HepG2 (cell line): Measurements from ENCODE around the gene ZNF217. TPM values are rescaled to one million over a fixed set of nuclear protein-coding genes. Genes with fewer than 3 reads are reported as not detected.
A peak's percentile ranks its signal among the peaks of the same experiment; 100 is the strongest.

Source experiments
- AKAP8 ChIP-seq: sonication (generic); formaldehyde crosslinking; IDR thresholded peaks from 2 replicates; pipeline ENCODE4 v1.5.1; 2020; ENCODE audit warnings: mild to moderate bottlenecking, missing genetic modification reagents
- CHD4 ChIP-seq: fragments of 200-600 bp; sonication (generic); IDR thresholded peaks from 2 replicates; pipeline ENCODE4 v1.7.0; 2017; ENCODE audit warnings: mild to moderate bottlenecking, low read length, borderline replicate concordance
- CREB1 ChIP-seq, 2 experiments: fragments of 450-650 bp in 1 of 2; IDR thresholded peaks; 2 replicates each; pipeline ENCODE4 v1.6.1; 2016 to 2017; ENCODE audit warnings: control low read depth in 1 of 2, mild to moderate bottlenecking in 1 of 2, missing compliant biosample characterization in 1 of 2, missing genetic modification characterization in 1 of 2
- HNF4A ChIP-seq: sonication (generic); formaldehyde crosslinking; IDR thresholded peaks from 2 replicates; pipeline ENCODE4 v1.4.0; 2020; ENCODE audit warnings: missing genetic modification reagents
- KLF12 ChIP-seq: sonication (generic); formaldehyde crosslinking; IDR thresholded peaks from 2 replicates; pipeline ENCODE4 v1.4.0; 2020; ENCODE audit warnings: missing genetic modification reagents, borderline replicate concordance
- KLF16 ChIP-seq, 2 experiments: sonication (generic) in 1 of 2; formaldehyde crosslinking in 1 of 2; IDR thresholded peaks; 2 replicates each; pipeline versions ENCODE4 v1.6.1 to v1.8.0; 2016 to 2023; ENCODE audit warnings: missing genetic modification reagents in 2 of 2, missing compliant biosample characterization in 1 of 2
- MYNN ChIP-seq: sonication (generic); formaldehyde crosslinking; IDR thresholded peaks from 2 replicates; pipeline ENCODE4 v1.4.0; 2020; ENCODE audit warnings: mild to moderate bottlenecking, low read depth, missing genetic modification reagents
- NFIC ChIP-seq: IDR thresholded peaks from 2 replicates; pipeline ENCODE4 v1.6.1; 2012; ENCODE audit warnings: mild to moderate bottlenecking, low read length, inconsistent platforms
- PAF1 ChIP-seq: IDR thresholded peaks from 2 replicates; pipeline ENCODE4 v1.6.1; 2016; ENCODE audit warnings: missing genetic modification reagents, missing compliant biosample characterization
- PATZ1 ChIP-seq: sonication (generic); formaldehyde crosslinking; IDR thresholded peaks from 2 replicates; pipeline ENCODE4 v1.4.0; 2020; ENCODE audit warnings: missing genetic modification reagents
- POLR2A ChIP-seq, 2 experiments: IDR thresholded peaks; 2 replicates each; pipeline ENCODE4 v1.6.1; 2011; ENCODE audit warnings: low read depth in 2 of 2, low read length in 2 of 2, mild to moderate bottlenecking in 1 of 2, moderate library complexity in 1 of 2; ENCODE audit not compliant: insufficient read depth in 1 of 2
- RELA ChIP-seq: sonication (generic); formaldehyde crosslinking; IDR thresholded peaks from 2 replicates; pipeline ENCODE4 v1.4.0; 2020; ENCODE audit warnings: missing genetic modification reagents
- RFXANK ChIP-seq: IDR thresholded peaks from 2 replicates; pipeline ENCODE4 v1.6.1; 2016
- ZKSCAN1 ChIP-seq: fragments of 150-350 bp; IDR thresholded peaks from 2 replicates; pipeline ENCODE4 v1.6.1; 2014; ENCODE audit warnings: low read length
- ZNF451 ChIP-seq: sonication (generic); formaldehyde crosslinking; IDR thresholded peaks from 2 replicates; pipeline ENCODE4 v1.5.0; 2020; ENCODE audit warnings: mild to moderate bottlenecking, missing genetic modification reagents
- ZNF503 ChIP-seq: sonication (generic); formaldehyde crosslinking; IDR thresholded peaks from 2 replicates; pipeline ENCODE4 v1.4.0; 2020; ENCODE audit warnings: missing genetic modification reagents
- ZNF570 ChIP-seq: sonication (generic); formaldehyde crosslinking; IDR thresholded peaks from 2 replicates; pipeline ENCODE4 v1.4.0; 2020; ENCODE audit warnings: mild to moderate bottlenecking, missing genetic modification reagents, borderline replicate concordance
- ZNF710 ChIP-seq: sonication (generic); formaldehyde crosslinking; IDR thresholded peaks from 2 replicates; pipeline ENCODE4 v1.5.0; 2020; ENCODE audit warnings: mild to moderate bottlenecking, missing genetic modification reagents, borderline replicate concordance
- ZNF761 ChIP-seq: sonication (generic); formaldehyde crosslinking; conservative IDR thresholded peaks from 2 replicates; pipeline ENCODE4 v1.4.0; 2020; ENCODE audit warnings: mild to moderate bottlenecking, missing genetic modification reagents
- polyA plus RNA-seq, 8 experiments: library from polyadenylated mRNA; depleted of rRNA in 3 of 8; stranded (reverse) in 7 of 8; unstranded in 1 of 8; fragments of >200 nt; fragmentation: Illumina TruSeq in 4 of 8; extraction: Trizol in 4 of 8; gene quantifications; 2 replicates each; pipeline versions ENCODE4 v1.2.1 to v1.2.3, GENCODE V29; 2011 to 2016; ENCODE audit warnings: low read depth in 4 of 8, missing spikeins in 1 of 8, mixed read lengths in 1 of 8; ENCODE audit not compliant: insufficient read depth in 1 of 8
- total RNA-seq, 5 experiments: library from RNA; depleted of rRNA; stranded (reverse); fragments of >200 nt; fragmentation: Illumina TruSeq; extraction: Trizol; gene quantifications; 2 replicates each; pipeline ENCODE4 v1.2.3, GENCODE V29; 2016; ENCODE audit warnings: low read depth in 1 of 5
- TF ChIP-seq, protein P1 (sequence below): sonication (generic); formaldehyde crosslinking; conservative IDR thresholded peaks from 2 replicates; pipeline ENCODE4 v1.4.0; 2020; ENCODE audit warnings: missing genetic modification reagents
- TF ChIP-seq, protein P2 (sequence below): sonication (generic); formaldehyde crosslinking; IDR thresholded peaks from 2 replicates; pipeline ENCODE4 v1.5.0; 2020; ENCODE audit warnings: mild to moderate bottlenecking, missing genetic modification reagents

ZNF217 gene
- total and polyA plus RNA-seq, 2 of the 13 experiments (the other 11 are each of a cell fraction or from before 2014, with no cell fraction given) = 22.3 to 29.8 TPM

- TF ChIP-seq, protein P1, sequence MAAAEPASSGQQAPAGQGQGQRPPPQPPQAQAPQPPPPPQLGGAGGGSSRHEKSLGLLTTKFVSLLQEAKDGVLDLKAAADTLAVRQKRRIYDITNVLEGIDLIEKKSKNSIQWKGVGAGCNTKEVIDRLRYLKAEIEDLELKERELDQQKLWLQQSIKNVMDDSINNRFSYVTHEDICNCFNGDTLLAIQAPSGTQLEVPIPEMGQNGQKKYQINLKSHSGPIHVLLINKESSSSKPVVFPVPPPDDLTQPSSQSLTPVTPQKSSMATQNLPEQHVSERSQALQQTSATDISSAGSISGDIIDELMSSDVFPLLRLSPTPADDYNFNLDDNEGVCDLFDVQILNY (CRISPR knock-in tag) = no peak
- TF ChIP-seq KLF12 (CRISPR knock-in tag) = peak; percentile 34; the same call in 1 of the 2 replicates
- no peak for TF ChIP-seq PATZ1 (CRISPR knock-in tag)
- no peak for TF ChIP-seq CREB1 (IDR thresholded peaks at IDR 0.05)
- peak; percentile 54; the same call in 1 of the 2 replicates for TF ChIP-seq CREB1 (CRISPR knock-in tag; IDR thresholded peaks at IDR 0.05)
- peak; percentile 93 for TF ChIP-seq CHD4
- no peak for TF ChIP-seq KLF16 (CRISPR knock-in tag; IDR thresholded peaks at IDR 0.05)
- TF ChIP-seq RFXANK (CRISPR knock-in tag) = 0 out of 2 replicates have a peak, but pooled peaks have one; percentile 28
- peak in 1 of 2 experiments; percentile 37; a peak in 2 of 4 replicates for TF ChIP-seq POLR2A (IDR thresholded peaks at IDR 0.05; ENCODE audit: insufficient read depth in 1 of 2, low read depth in 2 of 2, low read length in 2 of 2)
- TF ChIP-seq ZNF761 = no peak
- TF ChIP-seq ZNF570 (CRISPR knock-in tag) = no peak
- no peak for TF ChIP-seq ZKSCAN1
- no peak for TF ChIP-seq RELA (CRISPR knock-in tag)
- TF ChIP-seq, protein P2, sequence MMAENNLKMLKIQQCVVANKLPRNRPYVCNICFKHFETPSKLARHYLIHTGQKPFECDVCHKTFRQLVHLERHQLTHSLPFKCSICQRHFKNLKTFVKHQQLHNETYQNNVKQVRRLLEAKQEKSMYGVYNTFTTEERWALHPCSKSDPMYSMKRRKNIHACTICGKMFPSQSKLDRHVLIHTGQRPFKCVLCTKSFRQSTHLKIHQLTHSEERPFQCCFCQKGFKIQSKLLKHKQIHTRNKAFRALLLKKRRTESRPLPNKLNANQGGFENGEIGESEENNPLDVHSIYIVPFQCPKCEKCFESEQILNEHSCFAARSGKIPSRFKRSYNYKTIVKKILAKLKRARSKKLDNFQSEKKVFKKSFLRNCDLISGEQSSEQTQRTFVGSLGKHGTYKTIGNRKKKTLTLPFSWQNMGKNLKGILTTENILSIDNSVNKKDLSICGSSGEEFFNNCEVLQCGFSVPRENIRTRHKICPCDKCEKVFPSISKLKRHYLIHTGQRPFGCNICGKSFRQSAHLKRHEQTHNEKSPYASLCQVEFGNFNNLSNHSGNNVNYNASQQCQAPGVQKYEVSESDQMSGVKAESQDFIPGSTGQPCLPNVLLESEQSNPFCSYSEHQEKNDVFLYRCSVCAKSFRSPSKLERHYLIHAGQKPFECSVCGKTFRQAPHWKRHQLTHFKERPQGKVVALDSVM (CRISPR knock-in tag) = no peak
- TF ChIP-seq PAF1 (CRISPR knock-in tag) = no peak
- peak; percentile 97 for TF ChIP-seq HNF4A (CRISPR knock-in tag)
- no peak for TF ChIP-seq MYNN (CRISPR knock-in tag)
- no peak for TF ChIP-seq ZNF451 (CRISPR knock-in tag)
- TF ChIP-seq ZNF503 (CRISPR knock-in tag) = no peak; the same call in 1 of the 2 replicates
- 0 out of 2 replicates have a peak, but pooled peaks have one; percentile 55 for TF ChIP-seq ZNF710 (CRISPR knock-in tag)
- no peak for TF ChIP-seq AKAP8 (CRISPR knock-in tag)
- no peak for TF ChIP-seq NFIC
These were observed 28.9 kb upstream of the ZNF217 start (continued) for GRCh38 chr20:53622247-53623133.
